ENCODE results near the gene REM2. TPM values are rescaled to one million over a fixed set of nuclear protein-coding genes. Genes with fewer than 3 reads are reported as not detected.
A peak's percentile ranks its signal among the peaks of the same experiment; 100 is the strongest.

REM2 gene
- total RNA-seq, 1 donor from 2014 or later, result not detected

DNA sequence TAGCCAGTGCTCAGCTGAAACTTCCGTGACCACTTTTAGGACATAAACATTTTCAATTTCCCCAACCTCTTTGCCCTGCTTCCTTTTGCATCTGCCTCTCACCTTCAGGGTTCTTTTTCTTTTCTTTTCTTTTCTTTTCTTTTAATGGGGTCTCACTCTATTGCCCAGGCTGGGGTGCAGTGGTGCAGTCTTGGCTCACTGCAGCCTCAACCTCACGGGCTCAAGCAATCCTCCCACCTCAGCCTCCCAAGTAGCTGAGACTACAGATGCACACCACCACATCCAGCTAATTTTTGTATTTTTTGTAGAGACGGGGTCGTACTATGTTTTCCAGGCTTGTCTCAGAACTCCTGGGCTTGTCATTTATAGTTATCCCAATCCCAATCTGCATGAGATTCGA is 16.1 kb upstream of the REM2 start:
- no peak for DNase-seq
- no peak for ATAC-seq (ENCODE audit: poor library complexity)
- intact Hi-C loops (cut with DNase I), result no loop called here

DNA sequence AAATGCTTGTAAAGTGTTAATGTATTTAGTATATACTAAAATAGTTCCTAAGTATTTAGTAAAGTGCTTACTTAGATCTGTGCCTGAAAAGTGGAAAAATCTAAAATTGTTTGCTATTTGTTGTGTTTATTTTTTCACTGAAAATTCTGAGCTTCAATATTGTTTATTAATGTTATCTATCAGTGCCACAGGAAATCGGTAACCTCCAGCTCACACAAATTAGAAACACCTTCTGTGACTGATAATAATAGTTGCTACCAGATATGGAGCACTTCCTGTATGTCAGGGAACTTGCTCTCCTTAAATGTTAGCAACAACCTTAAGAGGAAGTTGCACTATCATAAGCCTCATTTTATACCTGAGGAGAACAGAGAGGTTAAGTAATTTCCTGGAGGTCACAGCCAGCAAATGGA is 12.2 kb upstream of the REM2 start:
- intact Hi-C loops (cut with DNase I), result no loop called here
- DNase-seq (no peak), ATAC-seq (ENCODE audit: poor library complexity) (peak; percentile 18)

DNA sequence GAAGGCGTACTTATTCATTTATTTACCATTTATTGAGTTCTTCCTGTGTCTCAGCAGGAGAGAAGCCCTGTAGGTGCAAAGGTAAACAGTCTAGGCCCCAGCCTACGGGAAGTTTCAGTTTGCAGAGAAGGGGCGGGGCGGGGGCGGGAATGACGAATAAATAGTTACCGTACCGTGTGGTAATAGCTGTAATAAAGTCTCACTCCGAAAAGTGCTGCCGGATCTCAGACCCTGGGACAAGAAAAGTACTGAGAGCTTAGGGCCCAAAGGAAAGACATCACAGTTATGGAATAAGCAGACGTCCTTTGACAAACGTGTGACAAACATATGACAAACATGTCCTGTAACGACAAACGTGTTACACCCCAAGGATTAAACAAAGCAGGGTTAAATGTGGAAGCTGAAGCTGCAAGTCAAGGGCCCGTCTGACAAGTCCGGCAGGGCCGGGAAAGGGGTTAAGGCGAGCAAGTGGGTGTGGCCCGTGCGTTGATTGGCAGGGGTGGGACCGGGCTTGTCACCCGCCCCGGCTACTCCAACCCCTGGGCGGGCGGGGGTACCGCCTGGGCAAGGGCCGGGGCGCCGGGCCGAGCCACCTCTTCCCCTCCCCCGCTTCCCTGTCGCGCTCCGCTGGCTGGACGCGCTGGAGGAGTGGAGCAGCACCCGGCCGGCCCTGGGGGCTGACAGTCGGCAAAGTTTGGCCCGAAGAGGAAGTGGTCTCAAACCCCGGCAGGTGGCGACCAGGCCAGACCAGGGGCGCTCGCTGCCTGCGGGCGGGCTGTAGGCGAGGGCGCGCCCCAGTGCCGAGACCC is 11.6 kb upstream of the REM2 start, which contains the start of gene LRP10:
Gene LRP10 (plus strand): TSS at position 517 of the 809 bp plus-strand sequence. CDS start 564 bp downstream, outside the sequence.
- DNase-seq (peak; percentile 96), ATAC-seq (ENCODE audit: poor library complexity) (peak; percentile 97)
- intact Hi-C loops (cut with DNase I), result no loop called here

DNA sequence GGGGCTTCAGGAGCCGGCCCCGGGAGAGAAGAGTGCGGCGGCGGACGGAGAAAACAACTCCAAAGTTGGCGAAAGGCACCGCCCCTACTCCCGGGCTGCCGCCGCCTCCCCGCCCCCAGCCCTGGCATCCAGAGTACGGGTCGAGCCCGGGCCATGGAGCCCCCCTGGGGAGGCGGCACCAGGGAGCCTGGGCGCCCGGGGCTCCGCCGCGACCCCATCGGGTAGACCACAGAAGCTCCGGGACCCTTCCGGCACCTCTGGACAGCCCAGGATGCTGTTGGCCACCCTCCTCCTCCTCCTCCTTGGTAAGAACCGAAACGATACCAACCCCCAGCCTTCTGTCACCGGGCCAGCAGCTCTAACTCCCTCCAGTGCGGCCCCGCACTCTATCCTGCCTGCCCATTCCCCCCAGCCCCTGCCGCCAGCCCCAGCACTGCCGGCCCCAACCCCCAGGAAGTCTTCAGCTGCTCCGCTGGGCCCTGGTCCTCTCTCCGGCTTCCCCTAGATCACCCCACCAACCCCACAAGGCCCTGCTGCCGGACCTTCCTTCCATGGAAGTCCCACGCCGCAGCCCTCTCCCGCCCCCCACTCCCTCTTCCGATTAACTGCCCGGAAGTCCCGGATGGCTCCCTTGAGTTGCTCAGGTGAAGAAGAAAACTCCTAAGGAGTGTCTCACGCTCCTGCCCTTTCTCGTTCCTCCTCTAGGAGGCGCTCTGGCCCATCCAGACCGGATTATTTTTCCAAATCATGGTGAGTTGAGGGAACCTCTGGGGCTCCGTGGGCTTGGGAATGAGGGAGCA is 10.8 kb upstream of the REM2 start:
- ATAC-seq (ENCODE audit: poor library complexity) (peak; percentile 61), DNase-seq (peak; percentile 84)
- intact Hi-C loops (cut with DNase I), result no loop called here

DNA sequence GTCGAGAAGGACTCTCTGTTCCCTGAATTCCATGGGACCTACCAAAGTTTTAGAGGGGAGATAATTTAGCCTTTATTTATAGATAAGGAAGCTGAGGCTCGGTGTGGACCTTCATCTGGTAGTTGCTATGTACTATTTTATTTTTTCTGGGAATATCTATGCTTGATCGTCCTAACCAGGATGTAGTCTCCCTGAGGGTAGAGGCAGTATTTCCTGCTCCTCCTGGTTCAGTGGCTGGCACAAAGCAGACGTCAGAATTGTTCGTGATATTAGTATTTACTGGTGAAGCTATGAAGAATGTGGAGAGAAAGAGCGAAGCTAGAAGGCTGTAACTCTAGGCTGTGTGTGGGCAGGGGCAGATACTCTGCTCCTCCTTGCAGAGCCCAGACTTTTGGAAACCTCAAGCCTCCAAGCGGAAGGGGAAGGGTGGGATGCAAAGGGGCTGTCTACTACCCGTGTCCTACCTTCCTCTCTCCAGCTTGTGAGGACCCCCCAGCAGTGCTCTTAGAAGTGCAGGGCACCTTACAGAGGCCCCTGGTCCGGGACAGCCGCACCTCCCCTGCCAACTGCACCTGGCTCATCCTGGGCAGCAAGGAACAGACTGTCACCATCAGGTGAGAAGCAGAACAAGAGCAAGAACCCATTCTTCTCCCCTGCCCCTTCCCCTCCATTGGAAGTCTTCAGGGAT is 10.0 kb upstream of the REM2 start:
- no peak for ATAC-seq (ENCODE audit: poor library complexity)

DNA sequence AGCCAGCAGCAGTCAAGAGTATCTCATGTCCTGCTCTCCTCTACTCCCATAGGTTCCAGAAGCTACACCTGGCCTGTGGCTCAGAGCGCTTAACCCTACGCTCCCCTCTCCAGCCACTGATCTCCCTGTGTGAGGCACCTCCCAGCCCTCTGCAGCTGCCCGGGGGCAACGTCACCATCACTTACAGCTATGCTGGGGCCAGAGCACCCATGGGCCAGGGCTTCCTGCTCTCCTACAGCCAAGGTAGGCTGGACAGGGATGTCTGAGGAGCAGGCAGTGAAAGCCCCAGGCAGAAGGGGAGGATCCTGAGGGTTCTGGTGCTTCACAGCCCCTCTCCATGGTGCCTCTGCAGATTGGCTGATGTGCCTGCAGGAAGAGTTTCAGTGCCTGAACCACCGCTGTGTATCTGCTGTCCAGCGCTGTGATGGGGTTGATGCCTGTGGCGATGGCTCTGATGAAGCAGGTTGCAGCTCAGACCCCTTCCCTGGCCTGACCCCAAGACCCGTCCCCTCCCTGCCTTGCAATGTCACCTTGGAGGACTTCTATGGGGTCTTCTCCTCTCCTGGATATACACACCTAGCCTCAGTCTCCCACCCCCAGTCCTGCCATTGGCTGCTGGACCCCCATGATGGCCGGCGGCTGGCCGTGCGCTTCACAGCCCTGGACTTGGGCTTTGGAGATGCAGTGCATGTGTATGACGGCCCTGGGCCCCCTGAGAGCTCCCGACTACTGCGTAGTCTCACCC is 7.8 kb upstream of the REM2 start:
- DNase-seq (no peak), ATAC-seq (ENCODE audit: poor library complexity) (no peak)
- intact Hi-C loops (cut with DNase I), result no loop called here

More for the DNA sequence above, 10.0 kb upstream of the REM2 start:
- intact Hi-C loops (cut with DNase I), result no loop called here
- DNase-seq, result no peak

DNA sequence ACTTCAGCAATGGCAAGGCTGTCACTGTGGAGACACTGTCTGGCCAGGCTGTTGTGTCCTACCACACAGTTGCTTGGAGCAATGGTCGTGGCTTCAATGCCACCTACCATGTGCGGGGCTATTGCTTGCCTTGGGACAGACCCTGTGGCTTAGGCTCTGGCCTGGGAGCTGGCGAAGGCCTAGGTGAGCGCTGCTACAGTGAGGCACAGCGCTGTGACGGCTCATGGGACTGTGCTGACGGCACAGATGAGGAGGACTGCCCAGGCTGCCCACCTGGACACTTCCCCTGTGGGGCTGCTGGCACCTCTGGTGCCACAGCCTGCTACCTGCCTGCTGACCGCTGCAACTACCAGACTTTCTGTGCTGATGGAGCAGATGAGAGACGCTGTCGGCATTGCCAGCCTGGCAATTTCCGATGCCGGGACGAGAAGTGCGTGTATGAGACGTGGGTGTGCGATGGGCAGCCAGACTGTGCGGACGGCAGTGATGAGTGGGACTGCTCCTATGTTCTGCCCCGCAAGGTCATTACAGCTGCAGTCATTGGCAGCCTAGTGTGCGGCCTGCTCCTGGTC is 7.2 kb upstream of the REM2 start:
- intact Hi-C loops (cut with DNase I), result no loop called here
- ATAC-seq (ENCODE audit: poor library complexity), result no peak
- DNase-seq, result no peak

DNA sequence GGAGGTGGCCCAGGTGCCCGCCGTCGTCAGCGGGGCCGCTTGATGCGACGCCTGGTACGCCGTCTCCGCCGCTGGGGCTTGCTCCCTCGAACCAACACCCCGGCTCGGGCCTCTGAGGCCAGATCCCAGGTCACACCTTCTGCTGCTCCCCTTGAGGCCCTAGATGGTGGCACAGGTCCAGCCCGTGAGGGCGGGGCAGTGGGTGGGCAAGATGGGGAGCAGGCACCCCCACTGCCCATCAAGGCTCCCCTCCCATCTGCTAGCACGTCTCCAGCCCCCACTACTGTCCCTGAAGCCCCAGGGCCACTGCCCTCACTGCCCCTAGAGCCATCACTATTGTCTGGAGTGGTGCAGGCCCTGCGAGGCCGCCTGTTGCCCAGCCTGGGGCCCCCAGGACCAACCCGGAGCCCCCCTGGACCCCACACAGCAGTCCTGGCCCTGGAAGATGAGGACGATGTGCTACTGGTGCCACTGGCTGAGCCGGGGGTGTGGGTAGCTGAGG is 6.0 kb upstream of the REM2 start:
- DNase-seq, result no peak
- intact Hi-C loops (cut with DNase I), result no loop called here
- ATAC-seq (ENCODE audit: poor library complexity), result no peak

DNA sequence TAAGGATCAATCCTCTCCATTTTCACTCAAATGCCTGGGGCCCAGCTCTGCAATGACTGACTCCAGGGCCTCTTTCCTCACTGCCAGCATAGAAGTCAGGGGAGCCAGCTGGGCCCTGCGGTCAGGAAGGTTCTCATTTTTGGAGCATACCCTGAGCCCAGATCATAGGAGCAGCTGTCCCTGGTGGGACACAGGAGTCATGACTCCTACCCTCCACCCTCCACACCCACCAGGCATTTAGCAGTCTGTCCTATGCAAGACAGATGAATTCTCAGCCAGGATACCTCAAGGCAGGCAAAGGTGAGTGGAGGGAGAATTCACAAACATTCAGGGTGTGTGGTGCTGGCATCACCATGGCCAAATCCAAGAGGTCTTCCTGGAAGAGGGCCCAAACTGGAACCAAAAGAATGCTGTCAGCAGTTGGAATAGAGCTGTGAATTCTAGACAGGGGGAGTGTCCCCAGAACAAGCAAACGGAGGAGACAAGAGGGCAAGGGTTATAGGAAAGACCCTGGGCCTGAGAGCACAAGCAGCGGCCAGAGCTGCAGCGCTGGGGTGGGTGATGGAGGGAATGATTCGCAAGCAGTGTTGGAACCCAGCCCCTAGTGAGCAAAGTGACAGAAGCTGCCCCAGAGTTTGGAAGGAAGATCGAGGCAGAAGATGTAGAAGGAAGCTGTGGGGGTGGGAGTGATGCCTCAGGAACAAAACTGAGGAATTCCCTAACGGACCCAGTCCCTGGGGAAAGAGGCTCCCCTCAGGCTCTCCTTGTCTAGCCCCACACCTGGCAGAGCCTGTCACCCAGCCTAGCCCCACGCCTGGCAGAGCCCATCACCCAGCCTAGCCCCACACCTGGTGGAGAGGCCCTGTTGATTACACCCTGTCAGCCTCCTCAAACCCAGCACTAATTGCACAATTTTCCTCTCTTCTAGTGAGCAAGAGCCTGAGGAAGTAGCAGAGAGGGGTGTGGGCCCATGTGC is 4.5 kb upstream of the REM2 start:
- no peak for DNase-seq
- intact Hi-C loops (cut with DNase I), result no loop called here

DNA sequence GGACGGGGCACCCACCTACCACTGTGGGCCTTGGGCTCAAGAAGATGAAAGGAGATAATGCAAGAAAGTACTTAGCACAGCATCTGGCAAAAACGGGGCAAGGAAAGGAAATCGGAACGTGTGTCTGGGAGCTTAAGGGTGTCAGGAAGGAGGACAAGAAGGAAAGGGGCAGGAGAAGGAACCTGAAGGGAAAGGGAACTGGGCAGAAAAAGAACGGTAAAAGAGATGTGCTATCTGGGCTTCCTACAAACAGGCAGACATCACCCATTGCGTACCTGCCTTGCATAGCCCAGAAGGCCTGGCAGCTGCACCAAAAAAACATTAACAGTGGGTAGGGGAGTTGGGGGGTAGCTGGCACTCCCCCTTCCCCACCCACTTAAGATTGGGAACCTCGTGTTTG is 958 bp upstream of the REM2 start:
- ATAC-seq (ENCODE audit: poor library complexity) (no peak), DNase-seq (no peak)
- intact Hi-C loops (cut with DNase I), result no loop called here

More for the DNA sequence above, 4.5 kb upstream of the REM2 start:
- ATAC-seq (ENCODE audit: poor library complexity), result no peak

DNA sequence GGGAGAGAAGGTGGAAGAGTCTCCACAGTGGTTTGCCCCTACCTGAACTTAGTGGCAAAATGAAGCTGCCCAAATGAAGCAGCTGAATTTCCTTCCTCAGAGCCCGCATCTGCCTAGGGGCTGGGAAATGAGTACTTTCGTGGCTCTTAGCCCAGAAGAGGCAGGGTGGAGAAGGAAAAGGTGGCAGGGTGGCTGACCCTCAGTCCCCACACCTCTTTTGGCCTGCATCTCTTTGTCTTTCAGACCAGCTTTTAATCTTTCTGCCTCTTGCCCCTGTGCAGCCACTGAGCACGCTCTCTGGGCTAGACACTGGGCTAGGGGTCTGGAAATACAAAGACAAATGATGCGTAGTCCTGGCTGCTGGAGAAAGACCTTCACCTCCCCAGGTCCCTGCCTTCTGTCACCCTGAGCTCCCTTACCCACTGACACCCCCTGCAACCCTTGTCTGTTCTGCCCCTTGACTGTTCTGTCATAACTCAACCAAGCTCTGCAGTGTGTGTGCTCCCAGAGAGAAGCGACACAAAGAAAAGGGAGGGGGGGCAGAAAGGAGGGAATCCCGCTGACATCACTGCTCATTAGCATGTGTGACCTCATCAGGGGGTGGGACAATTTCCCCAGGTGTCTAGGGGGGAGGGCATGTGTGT is 371 bp upstream of the REM2 start:
- intact Hi-C loops (cut with DNase I), result no loop called here
- ATAC-seq (ENCODE audit: poor library complexity) (no peak), DNase-seq (no peak)

DNA sequence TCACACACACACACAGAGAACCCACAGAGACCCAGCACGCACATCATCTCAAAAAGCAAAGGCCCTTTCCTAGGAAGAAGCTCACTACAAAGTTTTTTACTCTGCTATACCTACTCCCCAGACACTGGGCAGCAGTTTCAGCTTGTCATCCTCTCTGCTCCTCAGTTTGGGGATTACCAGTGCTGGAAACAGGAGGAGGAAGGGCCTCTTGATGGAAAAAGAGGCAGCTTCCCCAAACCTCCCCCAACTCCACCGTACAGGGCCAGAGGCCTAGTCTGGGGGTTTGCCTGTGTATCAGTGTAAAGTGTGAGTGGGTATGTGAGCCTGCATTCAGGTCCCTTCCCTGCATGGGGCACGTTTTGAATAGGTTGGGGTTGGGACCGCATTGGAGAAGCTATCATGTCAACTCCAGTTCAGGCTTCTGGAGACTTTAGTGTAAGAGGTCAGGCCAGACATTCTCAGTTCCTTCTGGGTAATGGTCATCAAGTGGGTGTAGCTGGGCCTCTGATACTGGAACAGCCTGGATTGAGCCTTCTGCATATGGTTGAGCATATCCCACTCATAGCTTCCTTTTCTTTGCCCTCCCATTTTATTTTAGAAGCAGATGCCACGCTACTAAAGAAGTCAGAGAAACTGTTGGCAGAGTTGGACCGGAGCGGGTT is 1.2 kb downstream of the REM2 start:
- ATAC-seq (ENCODE audit: poor library complexity) (no peak), DNase-seq (no peak)
- intact Hi-C loops (cut with DNase I), result no loop called here

DNA sequence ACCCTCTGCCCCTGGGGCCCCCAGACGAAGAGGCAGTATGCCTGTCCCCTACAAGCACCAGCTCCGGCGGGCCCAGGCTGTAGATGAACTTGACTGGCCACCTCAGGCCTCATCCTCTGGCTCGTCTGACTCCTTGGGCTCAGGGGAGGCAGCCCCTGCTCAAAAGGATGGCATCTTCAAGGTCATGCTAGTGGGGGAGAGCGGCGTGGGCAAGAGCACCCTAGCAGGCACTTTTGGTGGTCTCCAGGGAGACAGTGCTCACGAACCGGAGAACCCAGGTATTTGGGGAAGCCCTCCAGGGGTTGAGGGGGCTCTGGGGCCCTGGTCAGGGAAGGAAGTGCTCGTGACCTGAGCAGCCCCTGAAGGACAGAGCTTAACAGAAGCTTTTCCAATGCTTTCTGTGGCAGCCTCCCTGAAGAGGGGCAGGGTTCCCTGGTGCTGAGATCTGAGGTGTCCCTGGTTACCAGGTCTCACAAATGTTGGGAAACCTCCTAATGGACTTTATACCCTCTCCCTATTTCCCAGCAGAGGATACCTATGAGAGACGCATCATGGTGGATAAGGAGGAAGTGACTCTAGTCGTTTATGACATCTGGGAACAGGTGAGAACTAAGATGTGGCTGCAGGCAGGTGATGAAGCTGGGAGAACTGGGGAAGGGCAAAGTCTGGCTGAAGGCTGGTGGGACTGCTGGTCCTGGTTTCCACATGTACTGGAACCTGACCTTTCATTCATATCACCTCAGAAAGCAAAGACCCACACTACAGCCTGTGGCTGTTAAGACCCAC is 1.9 kb downstream of the REM2 start:
- ATAC-seq (ENCODE audit: poor library complexity), result no peak
- no peak for DNase-seq
- intact Hi-C loops (cut with DNase I), result no loop called here

DNA sequence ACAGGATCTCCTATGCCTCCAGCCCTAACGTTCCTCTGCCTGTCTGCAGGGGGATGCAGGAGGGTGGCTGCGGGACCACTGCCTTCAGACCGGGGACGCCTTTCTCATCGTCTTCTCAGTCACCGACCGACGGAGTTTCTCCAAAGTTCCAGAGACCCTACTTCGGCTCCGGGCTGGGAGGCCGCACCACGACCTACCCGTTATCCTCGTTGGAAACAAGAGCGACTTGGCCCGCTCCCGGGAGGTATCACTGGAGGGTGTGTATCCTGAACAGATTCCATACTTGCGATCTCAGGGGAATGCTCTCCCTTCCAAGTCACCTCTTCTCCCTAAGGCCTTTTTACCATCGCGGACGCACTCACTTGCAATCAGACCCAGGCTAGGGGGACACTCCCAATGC is 3.0 kb downstream of the REM2 start:
- DNase-seq, result no peak
- intact Hi-C loops (cut with DNase I), result no loop called here
- ATAC-seq (ENCODE audit: poor library complexity), result no peak

DNA sequence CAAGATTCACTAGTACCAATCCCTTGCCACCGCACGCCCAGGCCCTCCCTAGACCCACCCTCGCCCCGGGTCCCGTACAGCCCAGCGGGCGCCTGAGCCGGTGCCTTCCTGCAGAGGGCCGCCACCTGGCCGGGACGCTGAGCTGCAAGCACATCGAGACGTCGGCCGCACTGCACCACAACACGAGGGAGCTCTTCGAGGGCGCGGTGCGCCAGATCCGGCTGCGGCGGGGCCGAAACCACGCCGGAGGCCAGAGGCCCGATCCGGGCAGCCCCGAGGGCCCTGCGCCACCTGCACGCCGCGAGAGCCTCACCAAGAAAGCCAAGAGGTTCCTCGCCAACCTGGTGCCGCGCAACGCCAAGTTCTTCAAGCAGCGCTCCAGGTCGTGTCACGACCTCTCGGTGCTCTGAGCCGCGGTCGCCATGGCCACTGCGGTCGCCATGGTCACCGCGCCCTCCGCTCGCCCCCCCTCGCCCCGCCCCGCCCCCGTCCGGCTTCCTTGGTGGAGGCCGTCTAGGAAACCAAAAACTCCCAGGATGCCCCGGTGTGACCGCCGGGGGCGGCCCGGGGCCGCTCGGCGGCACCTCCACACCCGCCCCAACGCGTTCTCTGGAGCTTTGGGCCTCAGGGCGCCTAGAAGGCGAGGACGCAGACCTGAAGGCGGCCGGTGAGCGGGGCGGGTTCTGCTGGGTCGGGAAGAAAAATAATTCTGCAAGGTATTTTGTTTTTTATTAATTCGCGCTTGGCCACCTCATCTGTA is 3.7 kb downstream of the REM2 start:
- peak; percentile 75 for DNase-seq
- peak; percentile 88 for ATAC-seq (ENCODE audit: poor library complexity)
- intact Hi-C loops (cut with DNase I), result no loop called here
